K562 (cell line): Measurements from ENCODE around the gene SMG6. TPM values are rescaled to one million over a fixed set of nuclear protein-coding genes. Genes with fewer than 3 reads are reported as not detected.
A peak's percentile ranks its signal among the peaks of the same experiment; 100 is the strongest.

Source experiments
- BDP1 ChIP-seq: IDR thresholded peaks from 3 replicates; pipeline ENCODE4 v1.6.1; 2011; ENCODE audit not compliant: insufficient read length, insufficient read depth
- DPF2 ChIP-seq: fragments of 450-650 bp; IDR thresholded peaks from 2 replicates; pipeline ENCODE4 v1.6.1; 2016
- PHF8 ChIP-seq: fragments of 200-600 bp; sonication (generic); IDR thresholded peaks from 2 replicates; pipeline ENCODE4 v1.6.1; 2012; ENCODE audit warnings: mixed run types, mild to moderate bottlenecking, inconsistent platforms, low read length, moderate library complexity, borderline replicate concordance
- SMAD4 ChIP-seq: fragments of 250-450 bp; sonication (Bioruptor Pico); conservative IDR thresholded peaks from 2 replicates; pipeline ENCODE4 v1.8.0; 2021; ENCODE audit warnings: inconsistent platforms, mild to moderate bottlenecking, moderate library complexity
- SPI1 ChIP-seq: IDR thresholded peaks from 2 replicates; pipeline ENCODE4 v1.6.1; 2011; ENCODE audit warnings: low read depth, low read length, control low read depth, borderline replicate concordance
- polyA plus RNA-seq, 8 experiments: library from polyadenylated mRNA; depleted of rRNA in 4 of 8; stranded (reverse) in 5 of 8; unstranded in 3 of 8; fragments of >200 nt; fragmentation: Nextera tagmentation in 2 of 8; fragmentation: Illumina TruSeq in 1 of 8; extraction: Ambion mirVana in 2 of 8; extraction: Trizol in 1 of 8; gene quantifications; 2 replicates each; pipeline versions ENCODE4 v1.2.1 to v1.2.3, GENCODE V29; 2011 to 2014; ENCODE audit warnings: inconsistent platforms in 1 of 8, missing spikeins in 1 of 8
- total RNA-seq, 7 experiments: library from RNA; depleted of rRNA in 6 of 7; stranded (reverse); fragments of >200 nt in 6 of 7; fragmentation: Illumina TruSeq in 2 of 7; extraction: Trizol in 2 of 7; gene quantifications; 2 replicates each; pipeline versions ENCODE4 v1.2.1 to v1.2.3, GENCODE V29; 2011 to 2021; ENCODE audit warnings: low replicate concordance in 1 of 7
- TF ChIP-seq, protein P1 (sequence below): fragments of 450-650 bp; IDR thresholded peaks from 2 replicates; pipeline ENCODE4 v1.6.1; 2016; ENCODE audit warnings: mild to moderate bottlenecking, moderate library complexity
- TF ChIP-seq, protein P2 (sequence below), 2 experiments: fragments of 450-650 bp; formaldehyde crosslinking in 1 of 2; IDR thresholded peaks; 2 replicates each; pipeline versions ENCODE4 v1.4.0 to v1.6.1; 2014 to 2020; ENCODE audit warnings: mild to moderate bottlenecking in 2 of 2, borderline replicate concordance in 1 of 2, low read depth in 1 of 2

Gene SMG6
- total and polyA plus RNA-seq, 9 of the 15 experiments (the other 6 are each of a cell fraction or from before 2014, with no cell fraction given): 0.44 to 13.9 (median 6.0) TPM

DNA sequence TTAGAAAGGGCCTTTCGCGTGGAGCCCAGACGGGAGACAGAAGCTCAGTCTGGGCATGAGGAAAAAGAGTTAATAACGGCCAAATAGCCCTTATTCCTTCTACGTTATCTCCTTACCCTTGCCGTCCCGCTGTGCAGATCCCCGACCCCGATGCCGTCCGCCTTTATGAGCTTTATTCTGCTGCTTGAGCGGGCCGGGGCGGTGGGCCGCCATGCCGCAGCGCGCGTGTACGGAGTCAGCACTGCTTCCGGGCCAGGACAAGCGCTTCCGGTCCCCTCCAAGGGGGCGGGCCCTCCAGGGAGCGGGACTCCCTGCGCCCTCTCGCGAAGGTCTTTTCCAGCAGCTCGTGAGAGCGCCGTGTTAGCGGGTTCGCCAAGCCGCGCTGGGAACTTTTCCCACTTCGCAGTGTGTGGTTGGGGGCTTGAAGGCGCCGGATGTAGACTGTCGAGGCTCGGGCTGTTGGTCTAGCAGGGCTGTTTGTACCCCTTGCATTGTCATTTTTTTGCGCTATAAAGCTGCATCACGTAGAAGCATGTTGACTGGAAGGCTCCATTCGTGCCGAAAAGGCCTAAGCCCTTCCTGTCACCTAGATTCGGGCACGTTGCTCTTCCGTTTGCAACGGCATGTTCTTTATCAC lies 32.7 kb upstream of the SMG6 start, which contains the start of gene TSR1 (continued):
- TF ChIP-seq PHF8: peak; percentile 75; the same call in 1 of the 2 replicates
- no peak for TF ChIP-seq BDP1
- no peak for TF ChIP-seq DPF2
- TF ChIP-seq, protein P1, sequence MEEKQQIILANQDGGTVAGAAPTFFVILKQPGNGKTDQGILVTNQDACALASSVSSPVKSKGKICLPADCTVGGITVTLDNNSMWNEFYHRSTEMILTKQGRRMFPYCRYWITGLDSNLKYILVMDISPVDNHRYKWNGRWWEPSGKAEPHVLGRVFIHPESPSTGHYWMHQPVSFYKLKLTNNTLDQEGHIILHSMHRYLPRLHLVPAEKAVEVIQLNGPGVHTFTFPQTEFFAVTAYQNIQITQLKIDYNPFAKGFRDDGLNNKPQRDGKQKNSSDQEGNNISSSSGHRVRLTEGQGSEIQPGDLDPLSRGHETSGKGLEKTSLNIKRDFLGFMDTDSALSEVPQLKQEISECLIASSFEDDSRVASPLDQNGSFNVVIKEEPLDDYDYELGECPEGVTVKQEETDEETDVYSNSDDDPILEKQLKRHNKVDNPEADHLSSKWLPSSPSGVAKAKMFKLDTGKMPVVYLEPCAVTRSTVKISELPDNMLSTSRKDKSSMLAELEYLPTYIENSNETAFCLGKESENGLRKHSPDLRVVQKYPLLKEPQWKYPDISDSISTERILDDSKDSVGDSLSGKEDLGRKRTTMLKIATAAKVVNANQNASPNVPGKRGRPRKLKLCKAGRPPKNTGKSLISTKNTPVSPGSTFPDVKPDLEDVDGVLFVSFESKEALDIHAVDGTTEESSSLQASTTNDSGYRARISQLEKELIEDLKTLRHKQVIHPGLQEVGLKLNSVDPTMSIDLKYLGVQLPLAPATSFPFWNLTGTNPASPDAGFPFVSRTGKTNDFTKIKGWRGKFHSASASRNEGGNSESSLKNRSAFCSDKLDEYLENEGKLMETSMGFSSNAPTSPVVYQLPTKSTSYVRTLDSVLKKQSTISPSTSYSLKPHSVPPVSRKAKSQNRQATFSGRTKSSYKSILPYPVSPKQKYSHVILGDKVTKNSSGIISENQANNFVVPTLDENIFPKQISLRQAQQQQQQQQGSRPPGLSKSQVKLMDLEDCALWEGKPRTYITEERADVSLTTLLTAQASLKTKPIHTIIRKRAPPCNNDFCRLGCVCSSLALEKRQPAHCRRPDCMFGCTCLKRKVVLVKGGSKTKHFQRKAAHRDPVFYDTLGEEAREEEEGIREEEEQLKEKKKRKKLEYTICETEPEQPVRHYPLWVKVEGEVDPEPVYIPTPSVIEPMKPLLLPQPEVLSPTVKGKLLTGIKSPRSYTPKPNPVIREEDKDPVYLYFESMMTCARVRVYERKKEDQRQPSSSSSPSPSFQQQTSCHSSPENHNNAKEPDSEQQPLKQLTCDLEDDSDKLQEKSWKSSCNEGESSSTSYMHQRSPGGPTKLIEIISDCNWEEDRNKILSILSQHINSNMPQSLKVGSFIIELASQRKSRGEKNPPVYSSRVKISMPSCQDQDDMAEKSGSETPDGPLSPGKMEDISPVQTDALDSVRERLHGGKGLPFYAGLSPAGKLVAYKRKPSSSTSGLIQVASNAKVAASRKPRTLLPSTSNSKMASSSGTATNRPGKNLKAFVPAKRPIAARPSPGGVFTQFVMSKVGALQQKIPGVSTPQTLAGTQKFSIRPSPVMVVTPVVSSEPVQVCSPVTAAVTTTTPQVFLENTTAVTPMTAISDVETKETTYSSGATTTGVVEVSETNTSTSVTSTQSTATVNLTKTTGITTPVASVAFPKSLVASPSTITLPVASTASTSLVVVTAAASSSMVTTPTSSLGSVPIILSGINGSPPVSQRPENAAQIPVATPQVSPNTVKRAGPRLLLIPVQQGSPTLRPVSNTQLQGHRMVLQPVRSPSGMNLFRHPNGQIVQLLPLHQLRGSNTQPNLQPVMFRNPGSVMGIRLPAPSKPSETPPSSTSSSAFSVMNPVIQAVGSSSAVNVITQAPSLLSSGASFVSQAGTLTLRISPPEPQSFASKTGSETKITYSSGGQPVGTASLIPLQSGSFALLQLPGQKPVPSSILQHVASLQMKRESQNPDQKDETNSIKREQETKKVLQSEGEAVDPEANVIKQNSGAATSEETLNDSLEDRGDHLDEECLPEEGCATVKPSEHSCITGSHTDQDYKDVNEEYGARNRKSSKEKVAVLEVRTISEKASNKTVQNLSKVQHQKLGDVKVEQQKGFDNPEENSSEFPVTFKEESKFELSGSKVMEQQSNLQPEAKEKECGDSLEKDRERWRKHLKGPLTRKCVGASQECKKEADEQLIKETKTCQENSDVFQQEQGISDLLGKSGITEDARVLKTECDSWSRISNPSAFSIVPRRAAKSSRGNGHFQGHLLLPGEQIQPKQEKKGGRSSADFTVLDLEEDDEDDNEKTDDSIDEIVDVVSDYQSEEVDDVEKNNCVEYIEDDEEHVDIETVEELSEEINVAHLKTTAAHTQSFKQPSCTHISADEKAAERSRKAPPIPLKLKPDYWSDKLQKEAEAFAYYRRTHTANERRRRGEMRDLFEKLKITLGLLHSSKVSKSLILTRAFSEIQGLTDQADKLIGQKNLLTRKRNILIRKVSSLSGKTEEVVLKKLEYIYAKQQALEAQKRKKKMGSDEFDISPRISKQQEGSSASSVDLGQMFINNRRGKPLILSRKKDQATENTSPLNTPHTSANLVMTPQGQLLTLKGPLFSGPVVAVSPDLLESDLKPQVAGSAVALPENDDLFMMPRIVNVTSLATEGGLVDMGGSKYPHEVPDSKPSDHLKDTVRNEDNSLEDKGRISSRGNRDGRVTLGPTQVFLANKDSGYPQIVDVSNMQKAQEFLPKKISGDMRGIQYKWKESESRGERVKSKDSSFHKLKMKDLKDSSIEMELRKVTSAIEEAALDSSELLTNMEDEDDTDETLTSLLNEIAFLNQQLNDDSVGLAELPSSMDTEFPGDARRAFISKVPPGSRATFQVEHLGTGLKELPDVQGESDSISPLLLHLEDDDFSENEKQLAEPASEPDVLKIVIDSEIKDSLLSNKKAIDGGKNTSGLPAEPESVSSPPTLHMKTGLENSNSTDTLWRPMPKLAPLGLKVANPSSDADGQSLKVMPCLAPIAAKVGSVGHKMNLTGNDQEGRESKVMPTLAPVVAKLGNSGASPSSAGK: peak; percentile 93
- TF ChIP-seq, protein P2, sequence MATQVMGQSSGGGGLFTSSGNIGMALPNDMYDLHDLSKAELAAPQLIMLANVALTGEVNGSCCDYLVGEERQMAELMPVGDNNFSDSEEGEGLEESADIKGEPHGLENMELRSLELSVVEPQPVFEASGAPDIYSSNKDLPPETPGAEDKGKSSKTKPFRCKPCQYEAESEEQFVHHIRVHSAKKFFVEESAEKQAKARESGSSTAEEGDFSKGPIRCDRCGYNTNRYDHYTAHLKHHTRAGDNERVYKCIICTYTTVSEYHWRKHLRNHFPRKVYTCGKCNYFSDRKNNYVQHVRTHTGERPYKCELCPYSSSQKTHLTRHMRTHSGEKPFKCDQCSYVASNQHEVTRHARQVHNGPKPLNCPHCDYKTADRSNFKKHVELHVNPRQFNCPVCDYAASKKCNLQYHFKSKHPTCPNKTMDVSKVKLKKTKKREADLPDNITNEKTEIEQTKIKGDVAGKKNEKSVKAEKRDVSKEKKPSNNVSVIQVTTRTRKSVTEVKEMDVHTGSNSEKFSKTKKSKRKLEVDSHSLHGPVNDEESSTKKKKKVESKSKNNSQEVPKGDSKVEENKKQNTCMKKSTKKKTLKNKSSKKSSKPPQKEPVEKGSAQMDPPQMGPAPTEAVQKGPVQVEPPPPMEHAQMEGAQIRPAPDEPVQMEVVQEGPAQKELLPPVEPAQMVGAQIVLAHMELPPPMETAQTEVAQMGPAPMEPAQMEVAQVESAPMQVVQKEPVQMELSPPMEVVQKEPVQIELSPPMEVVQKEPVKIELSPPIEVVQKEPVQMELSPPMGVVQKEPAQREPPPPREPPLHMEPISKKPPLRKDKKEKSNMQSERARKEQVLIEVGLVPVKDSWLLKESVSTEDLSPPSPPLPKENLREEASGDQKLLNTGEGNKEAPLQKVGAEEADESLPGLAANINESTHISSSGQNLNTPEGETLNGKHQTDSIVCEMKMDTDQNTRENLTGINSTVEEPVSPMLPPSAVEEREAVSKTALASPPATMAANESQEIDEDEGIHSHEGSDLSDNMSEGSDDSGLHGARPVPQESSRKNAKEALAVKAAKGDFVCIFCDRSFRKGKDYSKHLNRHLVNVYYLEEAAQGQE (IDR thresholded peaks at IDR 0.05; ENCODE audit: borderline replicate concordance): peak; percentile 8; the same call in 1 of the 2 replicates
- TF ChIP-seq, protein P2 (CRISPR knock-in tag; IDR thresholded peaks at IDR 0.05; ENCODE audit: low read depth): no peak
- TF ChIP-seq SPI1: no peak
- no peak for TF ChIP-seq SMAD4 (CRISPR knock-in tag)
